Left forelimb (tissue), 1 donor: Measurements from ENCODE around the gene PCDHB9.
"Not testable (repeated sequence)": the region's sequence is repeated elsewhere in the genome, so short reads cannot be mapped to it uniquely, and the experiment has no call there.

Source experiments
- DNase-seq: peaks from one replicate; pipeline ENCODE4 v3.0.0-alpha.2; 2018; ENCODE audit warnings: low spot score

The PCDHB9 gene

DNA sequence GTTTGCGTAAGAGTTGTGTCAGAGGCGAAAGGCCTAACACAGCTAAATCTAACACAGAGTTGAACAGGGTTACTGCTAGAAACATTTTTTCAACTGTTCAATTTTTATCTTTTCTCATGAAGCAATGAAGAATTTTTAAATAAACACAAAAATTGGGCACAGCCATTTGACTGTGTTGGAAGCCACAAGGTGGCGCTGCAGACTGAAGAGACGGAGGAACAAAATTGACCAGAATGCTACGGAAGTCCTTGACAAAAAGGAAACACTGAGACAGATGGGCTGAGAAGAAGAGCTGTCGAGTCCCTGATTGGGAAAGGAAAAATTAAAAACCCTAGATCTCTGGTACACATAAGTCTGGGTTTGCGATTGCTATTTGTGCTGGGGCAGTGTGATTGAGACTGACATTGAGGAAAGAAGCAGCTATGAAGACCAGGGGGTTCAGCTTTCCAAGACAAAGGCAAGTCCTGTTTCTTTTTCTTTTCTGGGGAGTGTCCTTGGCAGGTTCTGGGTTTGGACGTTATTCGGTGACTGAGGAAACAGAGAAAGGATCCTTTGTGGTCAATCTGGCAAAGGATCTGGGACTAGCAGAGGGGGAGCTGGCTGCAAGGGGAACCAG is at the start of gene PCDHB9:
Gene PCDHB9 (plus strand): TSS at position 265 of the 616 bp plus-strand sequence. CDS start 158 bp downstream, at position 423.
- no peak for DNase-seq

DNA sequence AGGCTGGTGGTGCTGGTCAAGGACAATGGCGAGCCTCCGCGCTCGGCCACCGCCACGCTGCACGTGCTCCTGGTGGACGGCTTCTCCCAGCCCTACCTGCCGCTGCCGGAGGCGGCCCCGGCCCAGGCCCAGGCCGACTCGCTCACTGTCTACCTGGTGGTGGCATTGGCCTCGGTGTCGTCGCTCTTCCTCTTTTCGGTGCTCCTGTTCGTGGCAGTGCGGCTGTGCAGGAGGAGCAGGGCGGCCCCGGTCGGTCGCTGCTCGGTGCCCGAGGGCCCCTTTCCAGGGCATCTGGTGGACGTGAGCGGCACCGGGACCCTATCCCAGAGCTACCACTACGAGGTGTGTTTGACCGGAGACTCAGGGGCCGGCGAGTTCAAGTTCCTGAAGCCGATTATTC is 49.6 kb upstream of the PCDHB9 start:
- not testable (repeated sequence) for DNase-seq

DNA sequence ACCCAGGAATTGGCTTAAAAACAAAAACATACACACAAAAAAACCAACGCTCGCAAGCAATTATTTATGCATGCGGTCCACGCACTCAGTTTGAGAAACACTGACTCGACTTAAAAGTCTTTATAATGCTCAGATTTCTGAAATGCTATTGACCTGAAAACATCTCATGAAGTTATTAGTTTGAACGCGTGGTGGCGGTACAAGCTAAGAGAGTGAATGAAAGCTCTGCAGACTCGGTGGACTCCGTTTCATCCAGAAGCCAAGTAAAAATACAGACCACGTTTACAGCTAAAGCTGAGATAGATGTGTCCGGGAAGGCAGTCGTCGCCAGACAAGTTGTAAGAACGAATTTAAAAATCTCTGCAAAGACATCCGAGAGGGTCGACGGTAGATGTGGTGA is 37.1 kb upstream of the PCDHB9 start, which contains the start of gene PCDHB6:
Gene PCDHB6 (plus strand): TSS at position 246 of the 400 bp plus-strand sequence. CDS start 201 bp downstream, outside the sequence.
- DNase-seq: no peak

DNA sequence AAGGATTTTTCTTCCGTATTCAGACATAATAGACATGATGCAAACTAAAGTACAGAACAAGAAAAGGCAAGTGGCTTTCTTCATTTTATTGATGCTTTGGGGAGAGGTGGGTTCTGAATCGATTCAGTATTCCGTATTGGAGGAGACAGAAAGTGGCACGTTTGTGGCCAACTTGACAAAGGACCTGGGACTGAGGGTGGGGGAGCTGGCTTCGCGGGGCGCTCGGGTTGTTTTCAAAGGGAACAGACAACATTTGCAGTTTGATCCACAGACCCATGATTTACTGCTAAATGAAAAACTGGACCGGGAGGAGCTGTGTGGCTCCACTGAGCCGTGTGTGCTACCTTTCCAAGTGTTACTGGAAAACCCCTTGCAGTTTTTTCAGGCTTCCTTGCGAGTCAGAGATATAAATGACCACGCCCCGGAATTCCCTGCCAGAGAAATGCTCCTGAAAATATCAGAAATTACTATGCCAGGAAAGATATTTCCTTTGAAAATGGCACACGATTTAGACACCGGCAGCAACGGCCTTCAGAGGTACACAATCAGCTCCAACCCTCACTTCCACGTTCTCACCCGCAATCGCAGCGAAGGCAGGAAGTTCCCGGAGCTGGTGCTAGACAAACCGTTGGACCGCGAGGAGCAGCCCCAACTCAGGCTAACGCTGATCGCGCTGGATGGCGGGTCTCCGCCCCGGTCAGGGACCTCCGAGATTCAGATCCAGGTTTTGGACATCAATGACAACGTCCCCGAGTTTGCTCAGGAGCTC is 36.6 kb upstream of the PCDHB9 start:
- no peak for DNase-seq

DNA sequence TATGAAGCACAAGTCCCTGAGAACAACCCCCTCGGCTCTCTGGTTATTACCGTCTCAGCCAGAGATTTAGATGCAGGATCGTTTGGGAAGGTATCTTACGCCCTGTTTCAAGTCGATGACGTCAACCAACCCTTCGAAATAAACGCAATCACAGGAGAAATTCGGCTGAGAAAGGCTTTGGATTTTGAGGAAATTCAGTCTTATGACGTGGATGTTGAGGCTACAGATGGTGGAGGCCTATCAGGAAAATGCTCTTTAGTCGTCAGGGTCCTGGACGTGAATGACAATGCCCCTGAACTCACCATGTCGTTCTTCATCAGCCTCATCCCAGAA is 36.0 kb upstream of the PCDHB9 start:
- DNase-seq: no peak

DNA sequence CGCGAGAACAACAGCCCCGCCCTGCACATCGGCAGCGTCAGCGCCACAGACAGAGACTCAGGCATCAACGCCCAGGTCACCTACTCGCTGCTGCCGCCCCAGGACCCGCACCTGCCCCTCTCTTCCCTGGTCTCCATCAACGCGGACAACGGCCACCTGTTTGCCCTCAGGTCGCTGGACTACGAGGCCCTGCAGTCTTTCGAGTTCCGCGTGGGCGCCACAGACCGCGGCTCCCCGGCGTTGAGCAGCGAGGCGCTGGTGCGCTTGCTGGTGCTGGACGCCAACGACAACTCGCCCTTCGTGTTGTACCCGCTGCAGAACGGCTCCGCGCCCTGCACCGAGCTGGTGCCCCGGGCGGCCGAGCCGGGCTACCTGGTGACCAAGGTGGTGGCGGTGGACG is 35.3 kb upstream of the PCDHB9 start:
- not testable (repeated sequence) for DNase-seq

DNA sequence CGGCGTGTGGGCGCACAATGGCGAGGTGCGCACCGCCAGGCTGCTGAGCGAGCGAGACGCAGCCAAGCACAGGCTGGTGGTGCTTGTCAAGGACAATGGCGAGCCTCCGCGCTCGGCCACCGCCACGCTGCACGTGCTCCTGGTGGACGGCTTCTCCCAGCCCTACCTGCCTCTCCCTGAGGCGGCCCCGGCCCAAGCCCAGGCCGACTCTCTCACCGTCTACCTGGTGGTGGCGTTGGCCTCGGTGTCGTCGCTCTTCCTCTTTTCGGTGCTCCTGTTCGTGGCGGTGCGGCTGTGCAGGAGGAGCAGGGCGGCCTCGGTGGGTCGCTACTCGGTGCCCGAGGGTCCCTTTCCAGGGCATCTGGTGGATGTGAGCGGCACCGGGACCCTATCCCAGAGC is 34.9 kb upstream of the PCDHB9 start:
- DNase-seq: not testable (repeated sequence)

DNA sequence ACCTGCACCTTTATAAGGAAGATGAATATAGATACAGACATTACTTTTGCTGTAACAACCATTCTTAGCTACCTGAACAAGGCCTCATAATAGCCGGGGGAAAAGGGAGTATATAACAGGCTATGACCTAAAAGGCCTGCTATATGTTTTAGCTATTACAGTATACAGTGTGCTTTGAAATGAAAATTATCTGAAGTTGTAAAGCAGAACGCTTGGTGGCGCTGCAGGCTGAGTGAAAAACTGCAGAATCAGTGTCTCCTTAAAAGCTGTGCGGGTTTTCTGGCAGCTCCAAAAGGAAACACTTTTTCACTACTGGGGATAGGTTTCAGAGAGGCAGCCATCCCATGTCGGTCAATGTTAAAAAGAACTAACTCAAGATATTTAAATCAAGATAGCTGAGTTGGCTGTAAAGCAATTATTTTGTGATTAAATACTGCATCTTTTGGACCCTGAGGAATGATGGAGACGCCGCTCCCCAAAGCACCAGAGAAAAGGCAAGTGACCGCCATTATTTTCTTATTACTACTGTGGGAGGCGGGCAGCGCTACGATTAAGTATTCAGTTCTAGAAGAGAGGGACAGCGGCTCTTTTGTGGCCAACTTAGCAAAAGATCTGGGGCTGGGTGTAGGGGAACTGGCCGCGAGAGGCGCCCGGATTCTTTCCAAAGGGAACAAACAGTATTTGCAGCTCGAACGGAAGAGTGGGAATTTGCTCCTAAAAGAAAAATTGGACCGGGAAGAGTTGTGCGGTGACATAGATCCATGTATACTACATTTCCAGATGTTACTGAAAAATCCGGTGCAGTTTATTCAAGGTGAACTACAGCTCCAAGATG is 31.2 kb upstream of the PCDHB9 start:
- no peak for DNase-seq

DNA sequence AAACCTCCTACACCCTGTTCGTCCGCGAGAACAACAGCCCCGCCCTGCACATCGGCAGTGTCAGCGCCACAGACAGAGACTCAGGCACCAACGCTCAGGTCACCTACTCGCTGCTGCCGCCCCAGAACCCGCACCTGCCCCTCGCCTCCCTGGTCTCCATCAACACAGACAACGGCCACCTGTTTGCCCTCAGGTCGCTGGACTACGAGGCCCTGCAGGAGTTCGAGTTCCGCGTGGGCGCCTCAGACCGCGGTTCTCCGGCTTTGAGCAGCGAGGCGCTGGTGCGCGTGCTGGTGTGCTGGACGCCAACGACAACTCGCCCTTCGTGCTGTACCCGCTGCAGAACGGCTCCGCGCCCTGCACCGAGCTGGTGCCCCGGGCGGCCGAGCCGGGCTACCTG is 29.6 kb upstream of the PCDHB9 start:
- DNase-seq: not testable (repeated sequence)

DNA sequence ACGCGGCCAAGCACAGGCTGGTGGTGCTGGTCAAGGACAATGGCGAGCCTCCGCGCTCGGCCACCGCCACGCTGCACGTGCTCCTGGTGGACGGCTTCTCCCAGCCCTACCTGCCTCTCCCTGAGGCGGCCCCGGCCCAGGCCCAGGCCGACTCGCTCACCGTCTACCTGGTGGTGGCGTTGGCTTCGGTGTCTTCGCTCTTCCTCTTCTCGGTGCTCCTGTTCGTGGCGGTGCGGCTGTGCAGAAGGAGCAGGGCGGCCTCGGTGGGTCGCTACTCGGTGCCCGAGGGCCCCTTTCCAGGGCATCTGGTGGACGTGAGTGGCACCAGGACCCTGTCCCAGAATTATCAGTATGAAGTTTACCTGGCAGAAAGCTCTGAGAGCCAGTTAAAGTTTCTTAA is 29.1 kb upstream of the PCDHB9 start:
- not testable (repeated sequence) for DNase-seq

DNA sequence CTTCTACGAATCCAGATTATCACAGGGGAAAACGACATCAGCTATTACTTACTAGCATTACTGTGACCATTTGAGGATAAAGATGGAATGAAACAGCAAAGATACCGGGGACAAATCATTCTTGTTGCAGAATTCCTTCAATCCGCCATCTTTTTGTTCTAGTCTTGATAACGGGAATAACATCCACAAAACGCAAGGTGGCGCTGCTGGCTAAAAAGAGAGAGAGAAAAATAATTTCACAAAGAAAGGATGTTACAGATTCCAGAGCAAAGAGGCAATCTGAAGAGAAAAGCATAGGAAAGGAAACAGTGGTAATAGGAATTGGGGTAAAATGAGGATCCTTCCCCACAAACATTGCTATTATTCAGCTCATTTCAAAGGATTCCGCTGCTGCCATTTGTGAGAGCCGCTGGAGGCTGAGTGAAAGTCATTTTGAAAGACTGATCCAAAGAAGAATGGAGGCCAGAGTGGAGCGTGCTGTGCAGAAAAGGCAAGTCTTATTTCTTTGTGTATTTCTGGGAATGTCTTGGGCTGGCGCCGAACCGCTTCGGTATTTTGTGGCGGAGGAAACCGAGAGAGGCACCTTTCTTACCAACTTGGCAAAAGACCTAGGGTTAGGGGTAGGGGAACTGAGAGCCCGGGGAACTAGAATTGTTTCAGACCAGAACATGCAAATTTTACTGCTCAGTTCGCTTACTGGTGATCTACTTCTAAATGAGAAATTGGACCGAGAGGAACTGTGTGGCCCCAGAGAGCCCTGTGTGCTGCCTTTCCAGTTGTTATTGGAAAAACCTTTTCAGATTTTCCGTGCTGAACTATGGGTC is 14.4 kb upstream of the PCDHB9 start, which contains the start of gene PCDHB7:
Gene PCDHB7 (plus strand): TSS at position 264 of the 824 bp plus-strand sequence. CDS start 192 bp downstream, at position 456.
- DNase-seq: no peak

DNA sequence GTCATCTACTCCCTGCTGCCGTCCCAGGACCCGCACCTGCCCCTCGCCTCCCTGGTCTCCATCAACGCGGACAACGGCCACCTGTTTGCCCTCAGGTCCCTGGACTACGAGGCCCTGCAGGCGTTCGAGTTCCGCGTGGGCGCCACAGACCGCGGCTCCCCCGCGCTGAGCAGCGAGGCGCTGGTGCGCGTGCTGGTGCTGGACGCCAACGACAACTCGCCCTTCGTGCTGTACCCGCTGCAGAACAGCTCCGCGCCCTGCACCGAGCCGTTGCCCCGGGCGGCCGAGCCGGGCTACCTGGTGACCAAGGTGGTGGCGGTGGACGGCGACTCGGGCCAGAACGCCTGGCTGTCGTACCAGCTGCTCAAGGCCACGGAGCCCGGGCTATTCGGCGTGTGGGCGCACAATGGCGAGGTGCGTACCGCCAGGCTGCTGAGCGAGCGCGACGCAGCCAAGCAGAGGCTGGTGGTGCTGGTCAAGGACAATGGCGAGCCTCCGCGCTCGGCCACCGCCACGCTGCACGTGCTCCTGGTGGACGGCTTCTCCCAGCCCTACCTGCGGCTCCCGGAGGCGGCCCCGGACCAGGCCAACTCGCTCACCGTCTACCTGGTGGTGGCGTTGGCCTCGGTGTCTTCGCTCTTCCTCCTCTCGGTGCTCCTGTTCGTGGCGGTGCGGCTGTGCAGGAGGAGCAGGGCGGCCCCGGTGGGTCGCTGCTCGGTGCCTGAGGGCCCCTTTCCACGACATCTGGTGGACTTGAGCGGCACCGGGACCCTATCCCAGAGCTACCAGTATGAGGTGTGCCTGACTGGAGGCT is 12.5 kb upstream of the PCDHB9 start:
- not testable (repeated sequence) for DNase-seq

DNA sequence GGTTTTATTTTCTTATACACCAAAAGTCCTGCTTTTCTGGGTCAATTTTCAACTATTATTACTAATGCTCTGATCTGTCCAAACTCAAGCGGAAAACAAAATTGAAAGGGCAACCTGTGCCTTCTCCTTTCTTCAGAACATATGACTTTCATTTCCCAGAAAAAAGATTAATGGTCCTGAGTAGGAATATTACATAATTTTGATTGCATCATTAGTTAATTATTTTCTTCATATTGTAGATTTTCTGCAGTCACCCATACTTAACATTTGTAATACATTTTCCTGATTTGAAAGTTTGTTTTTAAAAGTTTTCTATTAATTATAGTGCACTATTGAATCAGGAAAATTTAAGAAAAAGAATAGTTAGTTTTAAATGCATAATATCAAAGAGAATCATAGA is 11.0 kb upstream of the PCDHB9 start:
- no peak for DNase-seq

DNA sequence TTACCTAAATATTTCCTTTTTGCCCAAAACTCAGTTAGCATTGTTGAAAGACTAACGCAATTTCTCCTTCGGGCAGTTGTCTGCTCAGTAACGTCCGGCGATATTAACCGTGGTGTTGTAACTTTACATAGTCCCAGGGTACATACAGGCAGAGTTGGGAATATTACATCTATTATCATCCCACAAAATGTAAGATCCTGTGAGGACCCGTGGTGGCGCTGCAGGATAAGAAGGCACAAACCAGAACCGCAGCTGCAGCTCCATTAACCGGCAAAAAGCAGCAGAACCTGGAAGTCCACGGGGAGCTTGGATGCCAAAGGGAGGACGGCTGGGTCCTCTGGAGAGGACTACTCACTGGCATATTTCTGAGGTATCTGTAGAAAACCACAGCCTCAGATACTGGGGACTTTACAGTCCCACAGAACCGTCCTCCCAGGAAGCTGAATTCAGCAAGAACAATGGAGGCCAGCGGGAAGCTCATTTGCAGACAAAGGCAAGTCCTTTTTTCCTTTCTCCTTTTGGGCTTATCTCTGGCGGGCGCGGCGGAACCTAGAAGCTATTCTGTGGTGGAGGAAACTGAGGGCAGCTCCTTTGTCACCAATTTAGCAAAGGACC is 9.3 kb upstream of the PCDHB9 start, which contains the start of gene PCDHB8:
Gene PCDHB8 (plus strand): TSS at position 214 of the 615 bp plus-strand sequence. CDS start 245 bp downstream, at position 459.
- DNase-seq: not testable (repeated sequence)

DNA sequence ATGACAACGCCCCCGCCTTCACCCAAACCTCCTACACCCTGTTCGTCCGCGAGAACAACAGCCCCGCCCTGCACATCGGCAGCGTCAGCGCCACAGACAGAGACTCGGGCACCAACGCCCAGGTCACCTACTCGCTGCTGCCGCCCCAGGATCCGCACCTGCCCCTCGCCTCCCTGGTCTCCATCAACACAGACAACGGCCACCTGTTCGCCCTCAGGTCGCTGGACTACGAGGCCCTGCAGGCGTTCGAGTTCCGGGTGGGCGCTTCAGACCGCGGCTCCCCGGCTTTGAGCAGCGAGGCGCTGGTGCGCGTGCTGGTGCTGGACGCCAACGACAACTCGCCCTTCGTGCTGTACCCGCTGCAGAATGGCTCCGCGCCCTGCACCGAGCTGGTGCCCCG is 7.6 kb upstream of the PCDHB9 start:
- not testable (repeated sequence) for DNase-seq

DNA sequence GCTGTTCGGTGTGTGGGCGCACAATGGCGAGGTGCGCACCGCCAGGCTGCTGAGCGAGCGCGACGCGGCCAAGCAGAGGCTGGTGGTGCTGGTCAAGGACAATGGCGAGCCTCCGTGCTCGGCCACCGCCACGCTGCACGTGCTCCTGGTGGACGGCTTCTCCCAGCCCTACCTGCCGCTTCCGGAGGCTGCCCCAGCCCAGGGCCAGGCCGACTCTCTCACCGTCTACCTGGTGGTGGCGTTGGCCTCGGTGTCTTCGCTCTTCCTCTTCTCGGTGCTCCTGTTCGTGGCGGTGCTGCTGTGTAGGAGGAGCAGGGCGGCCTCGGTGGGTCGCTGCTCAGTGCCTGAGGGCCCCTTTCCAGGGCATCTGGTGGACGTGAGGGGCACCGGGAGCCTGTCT is 7.1 kb upstream of the PCDHB9 start:
- not testable (repeated sequence) for DNase-seq

DNA sequence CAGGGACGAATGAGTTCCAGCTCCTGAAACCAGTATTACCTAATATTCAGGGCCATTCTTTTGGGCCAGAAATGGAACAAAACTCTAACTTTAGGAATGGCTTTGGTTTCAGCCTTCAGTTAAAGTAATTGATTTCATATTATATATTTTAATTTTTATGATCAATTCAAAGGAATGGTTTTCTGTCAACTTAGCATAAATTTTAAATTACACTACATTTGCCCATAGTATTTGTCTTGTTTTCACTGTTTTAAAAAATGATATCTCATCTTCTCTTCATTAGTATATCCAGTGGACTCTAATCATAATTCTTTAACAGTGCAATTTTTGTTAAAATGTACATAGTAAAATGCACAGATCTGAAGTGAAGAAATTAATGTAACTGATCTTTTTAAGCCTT is 6.6 kb upstream of the PCDHB9 start:
- DNase-seq: no peak

DNA sequence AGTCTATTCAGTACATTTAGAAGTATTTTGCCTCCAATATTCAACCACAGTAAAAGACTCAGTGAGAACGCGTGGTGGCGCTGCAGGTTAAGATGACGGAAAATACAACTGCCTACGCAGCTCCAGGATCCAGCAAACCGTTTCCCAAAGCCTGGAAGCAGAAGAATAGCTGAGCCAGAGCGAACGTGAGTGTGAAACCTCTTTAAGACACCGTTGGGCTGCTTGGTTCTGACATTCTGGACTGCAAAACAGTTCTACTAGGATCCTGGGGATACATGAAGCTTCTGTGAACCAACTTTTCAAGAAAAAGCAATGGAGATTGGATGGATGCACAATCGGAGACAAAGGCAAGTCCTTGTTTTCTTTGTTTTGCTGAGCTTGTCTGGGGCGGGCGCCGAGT is 4.7 kb upstream of the PCDHB9 start, which contains the start of gene PCDHB16:
Gene PCDHB16 (plus strand): TSS at position 140 of the 400 bp plus-strand sequence. CDS start 173 bp downstream, at position 313.
- no peak for DNase-seq

DNA sequence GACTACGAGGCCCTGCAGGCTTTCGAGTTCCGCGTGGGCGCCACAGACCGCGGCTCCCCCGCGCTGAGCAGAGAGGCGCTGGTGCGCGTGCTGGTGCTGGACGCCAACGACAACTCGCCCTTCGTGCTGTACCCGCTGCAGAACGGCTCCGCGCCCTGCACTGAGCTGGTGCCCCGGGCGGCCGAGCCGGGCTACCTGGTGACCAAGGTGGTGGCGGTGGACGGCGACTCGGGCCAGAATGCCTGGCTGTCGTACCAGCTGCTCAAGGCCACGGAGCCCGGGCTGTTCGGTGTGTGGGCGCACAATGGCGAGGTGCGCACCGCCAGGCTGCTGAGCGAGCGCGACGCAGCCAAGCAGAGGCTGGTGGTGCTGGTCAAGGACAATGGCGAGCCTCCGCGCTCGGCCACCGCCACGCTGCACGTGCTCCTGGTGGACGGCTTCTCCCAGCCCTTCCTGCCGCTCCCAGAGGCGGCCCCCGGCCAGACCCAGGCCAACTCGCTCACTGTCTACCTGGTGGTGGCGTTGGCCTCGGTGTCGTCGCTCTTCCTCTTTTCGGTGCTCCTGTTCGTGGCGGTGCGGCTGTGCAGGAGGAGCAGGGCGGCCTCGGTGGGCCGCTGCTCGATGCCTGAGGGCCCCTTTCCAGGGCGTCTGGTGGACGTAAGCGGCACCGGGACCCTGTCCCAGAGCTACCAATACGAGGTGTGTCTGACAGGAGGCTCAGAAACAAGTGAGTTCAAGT is 2.7 kb upstream of the PCDHB9 start:
- DNase-seq: not testable (repeated sequence)
